K562 (cell line): ENCODE measurements around the gene PALM3. TPM values are rescaled to one million over a fixed set of nuclear protein-coding genes. Genes with fewer than 3 reads are reported as not detected.
A peak's percentile ranks its signal among the peaks of the same experiment; 100 is the strongest.

Experiments used
- DDX20 ChIP-seq: fragments of 450-650 bp; IDR thresholded peaks from 2 replicates; pipeline ENCODE4 v1.6.1; 2016; ENCODE audit warnings: missing genetic modification characterization, low read depth, mild to moderate bottlenecking, missing compliant biosample characterization, moderate library complexity
- KDM1A ChIP-seq, 2 experiments: fragments of 450-650 bp; IDR thresholded peaks; 2 replicates each; pipeline ENCODE4 v1.6.1; 2016; ENCODE audit warnings: mild to moderate bottlenecking in 2 of 2
- NFATC3 ChIP-seq: fragments of 450-650 bp; IDR thresholded peaks from 2 replicates; pipeline ENCODE4 v1.6.1; 2017; ENCODE audit warnings: mild to moderate bottlenecking
- ZNF507 ChIP-seq: conservative IDR thresholded peaks from 2 replicates; pipeline ENCODE4 v1.6.1; 2017; ENCODE audit warnings: missing genetic modification characterization, missing compliant biosample characterization
- polyA plus RNA-seq, 8 experiments: library from polyadenylated mRNA; depleted of rRNA in 4 of 8; stranded (reverse) in 5 of 8; unstranded in 3 of 8; fragments of >200 nt; fragmentation: Nextera tagmentation in 2 of 8; fragmentation: Illumina TruSeq in 1 of 8; extraction: Ambion mirVana in 2 of 8; extraction: Trizol in 1 of 8; gene quantifications; 2 replicates each; pipeline versions ENCODE4 v1.2.1 to v1.2.3, GENCODE V29; 2011 to 2014; ENCODE audit warnings: inconsistent platforms in 1 of 8, missing spikeins in 1 of 8
- total RNA-seq, 7 experiments: library from RNA; depleted of rRNA in 6 of 7; stranded (reverse); fragments of >200 nt in 6 of 7; fragmentation: Illumina TruSeq in 2 of 7; extraction: Trizol in 2 of 7; gene quantifications; 2 replicates each; pipeline versions ENCODE4 v1.2.1 to v1.2.3, GENCODE V29; 2011 to 2021; ENCODE audit warnings: low replicate concordance in 1 of 7
- TF ChIP-seq, protein P1 (sequence below): fragments of 200-600 bp; sonication (generic); IDR thresholded peaks from one replicate; pipeline ENCODE4 v1.6.1; 2012; ENCODE audit warnings: mild to moderate bottlenecking, low read depth, low read length, inconsistent platforms
- TF ChIP-seq, protein P2 (sequence below): fragments of 450-650 bp; IDR thresholded peaks from 2 replicates; pipeline ENCODE4 v1.6.1; 2016; ENCODE audit warnings: low read depth

PALM3 gene
- total and polyA plus RNA-seq, 9 of the 15 experiments (the other 6 are each of a cell fraction or from before 2014, with no cell fraction given): 0.07 to 9.3 (median 3.3) TPM

DNA sequence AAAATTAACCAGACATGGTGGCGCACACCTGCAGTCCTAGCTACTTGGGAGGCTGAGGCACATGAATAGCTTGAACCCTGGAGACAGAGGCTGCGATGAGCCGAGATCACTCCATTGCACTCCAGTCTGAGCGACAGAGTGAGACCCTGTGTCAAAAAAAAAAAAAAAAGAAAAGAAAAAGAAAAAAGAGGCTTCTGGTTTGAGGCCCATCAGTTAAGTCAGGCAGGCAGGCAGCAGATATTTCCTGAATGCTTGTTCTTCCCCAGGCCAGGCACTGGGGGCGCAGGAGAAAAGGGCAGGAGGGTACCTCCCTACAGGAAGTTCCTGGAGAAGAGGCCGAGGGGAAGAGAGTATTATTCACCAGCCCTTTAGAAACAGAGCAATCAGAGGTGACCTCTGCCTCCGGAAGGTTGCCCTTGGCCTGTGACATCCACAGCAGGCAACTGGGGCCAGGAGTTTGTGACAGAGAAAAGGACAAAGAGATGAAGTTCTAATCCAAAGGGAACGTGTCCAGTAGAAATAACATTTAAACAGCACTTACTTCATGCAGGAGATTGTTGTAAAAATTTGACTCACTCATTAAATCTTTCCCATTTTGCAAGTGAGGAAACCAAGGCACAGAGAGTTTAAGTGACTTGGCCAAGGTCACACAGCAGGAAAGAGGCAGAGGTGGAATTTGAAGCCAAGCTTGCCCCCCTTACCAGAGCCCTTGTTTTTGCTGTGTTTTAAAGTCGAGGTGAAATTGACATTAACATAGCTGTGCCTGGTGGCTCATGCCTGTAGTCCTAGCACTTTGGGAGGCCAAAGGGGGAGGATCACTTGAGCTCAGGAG lies 38.3 kb downstream of the PALM3 start (continued):
- TF ChIP-seq, protein P1, sequence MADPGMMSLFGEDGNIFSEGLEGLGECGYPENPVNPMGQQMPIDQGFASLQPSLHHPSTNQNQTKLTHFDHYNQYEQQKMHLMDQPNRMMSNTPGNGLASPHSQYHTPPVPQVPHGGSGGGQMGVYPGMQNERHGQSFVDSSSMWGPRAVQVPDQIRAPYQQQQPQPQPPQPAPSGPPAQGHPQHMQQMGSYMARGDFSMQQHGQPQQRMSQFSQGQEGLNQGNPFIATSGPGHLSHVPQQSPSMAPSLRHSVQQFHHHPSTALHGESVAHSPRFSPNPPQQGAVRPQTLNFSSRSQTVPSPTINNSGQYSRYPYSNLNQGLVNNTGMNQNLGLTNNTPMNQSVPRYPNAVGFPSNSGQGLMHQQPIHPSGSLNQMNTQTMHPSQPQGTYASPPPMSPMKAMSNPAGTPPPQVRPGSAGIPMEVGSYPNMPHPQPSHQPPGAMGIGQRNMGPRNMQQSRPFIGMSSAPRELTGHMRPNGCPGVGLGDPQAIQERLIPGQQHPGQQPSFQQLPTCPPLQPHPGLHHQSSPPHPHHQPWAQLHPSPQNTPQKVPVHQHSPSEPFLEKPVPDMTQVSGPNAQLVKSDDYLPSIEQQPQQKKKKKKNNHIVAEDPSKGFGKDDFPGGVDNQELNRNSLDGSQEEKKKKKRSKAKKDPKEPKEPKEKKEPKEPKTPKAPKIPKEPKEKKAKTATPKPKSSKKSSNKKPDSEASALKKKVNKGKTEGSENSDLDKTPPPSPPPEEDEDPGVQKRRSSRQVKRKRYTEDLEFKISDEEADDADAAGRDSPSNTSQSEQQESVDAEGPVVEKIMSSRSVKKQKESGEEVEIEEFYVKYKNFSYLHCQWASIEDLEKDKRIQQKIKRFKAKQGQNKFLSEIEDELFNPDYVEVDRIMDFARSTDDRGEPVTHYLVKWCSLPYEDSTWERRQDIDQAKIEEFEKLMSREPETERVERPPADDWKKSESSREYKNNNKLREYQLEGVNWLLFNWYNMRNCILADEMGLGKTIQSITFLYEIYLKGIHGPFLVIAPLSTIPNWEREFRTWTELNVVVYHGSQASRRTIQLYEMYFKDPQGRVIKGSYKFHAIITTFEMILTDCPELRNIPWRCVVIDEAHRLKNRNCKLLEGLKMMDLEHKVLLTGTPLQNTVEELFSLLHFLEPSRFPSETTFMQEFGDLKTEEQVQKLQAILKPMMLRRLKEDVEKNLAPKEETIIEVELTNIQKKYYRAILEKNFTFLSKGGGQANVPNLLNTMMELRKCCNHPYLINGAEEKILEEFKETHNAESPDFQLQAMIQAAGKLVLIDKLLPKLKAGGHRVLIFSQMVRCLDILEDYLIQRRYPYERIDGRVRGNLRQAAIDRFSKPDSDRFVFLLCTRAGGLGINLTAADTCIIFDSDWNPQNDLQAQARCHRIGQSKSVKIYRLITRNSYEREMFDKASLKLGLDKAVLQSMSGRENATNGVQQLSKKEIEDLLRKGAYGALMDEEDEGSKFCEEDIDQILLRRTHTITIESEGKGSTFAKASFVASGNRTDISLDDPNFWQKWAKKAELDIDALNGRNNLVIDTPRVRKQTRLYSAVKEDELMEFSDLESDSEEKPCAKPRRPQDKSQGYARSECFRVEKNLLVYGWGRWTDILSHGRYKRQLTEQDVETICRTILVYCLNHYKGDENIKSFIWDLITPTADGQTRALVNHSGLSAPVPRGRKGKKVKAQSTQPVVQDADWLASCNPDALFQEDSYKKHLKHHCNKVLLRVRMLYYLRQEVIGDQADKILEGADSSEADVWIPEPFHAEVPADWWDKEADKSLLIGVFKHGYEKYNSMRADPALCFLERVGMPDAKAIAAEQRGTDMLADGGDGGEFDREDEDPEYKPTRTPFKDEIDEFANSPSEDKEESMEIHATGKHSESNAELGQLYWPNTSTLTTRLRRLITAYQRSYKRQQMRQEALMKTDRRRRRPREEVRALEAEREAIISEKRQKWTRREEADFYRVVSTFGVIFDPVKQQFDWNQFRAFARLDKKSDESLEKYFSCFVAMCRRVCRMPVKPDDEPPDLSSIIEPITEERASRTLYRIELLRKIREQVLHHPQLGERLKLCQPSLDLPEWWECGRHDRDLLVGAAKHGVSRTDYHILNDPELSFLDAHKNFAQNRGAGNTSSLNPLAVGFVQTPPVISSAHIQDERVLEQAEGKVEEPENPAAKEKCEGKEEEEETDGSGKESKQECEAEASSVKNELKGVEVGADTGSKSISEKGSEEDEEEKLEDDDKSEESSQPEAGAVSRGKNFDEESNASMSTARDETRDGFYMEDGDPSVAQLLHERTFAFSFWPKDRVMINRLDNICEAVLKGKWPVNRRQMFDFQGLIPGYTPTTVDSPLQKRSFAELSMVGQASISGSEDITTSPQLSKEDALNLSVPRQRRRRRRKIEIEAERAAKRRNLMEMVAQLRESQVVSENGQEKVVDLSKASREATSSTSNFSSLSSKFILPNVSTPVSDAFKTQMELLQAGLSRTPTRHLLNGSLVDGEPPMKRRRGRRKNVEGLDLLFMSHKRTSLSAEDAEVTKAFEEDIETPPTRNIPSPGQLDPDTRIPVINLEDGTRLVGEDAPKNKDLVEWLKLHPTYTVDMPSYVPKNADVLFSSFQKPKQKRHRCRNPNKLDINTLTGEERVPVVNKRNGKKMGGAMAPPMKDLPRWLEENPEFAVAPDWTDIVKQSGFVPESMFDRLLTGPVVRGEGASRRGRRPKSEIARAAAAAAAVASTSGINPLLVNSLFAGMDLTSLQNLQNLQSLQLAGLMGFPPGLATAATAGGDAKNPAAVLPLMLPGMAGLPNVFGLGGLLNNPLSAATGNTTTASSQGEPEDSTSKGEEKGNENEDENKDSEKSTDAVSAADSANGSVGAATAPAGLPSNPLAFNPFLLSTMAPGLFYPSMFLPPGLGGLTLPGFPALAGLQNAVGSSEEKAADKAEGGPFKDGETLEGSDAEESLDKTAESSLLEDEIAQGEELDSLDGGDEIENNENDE: no peak
- TF ChIP-seq DDX20 (no peak), ZNF507 (tag) (no peak), NFATC3 (no peak), KDM1A (IDR thresholded peaks at IDR 0.05) (peak; percentile 74 to 77; a peak in 3 of 4 replicates)
- TF ChIP-seq, protein P2, sequence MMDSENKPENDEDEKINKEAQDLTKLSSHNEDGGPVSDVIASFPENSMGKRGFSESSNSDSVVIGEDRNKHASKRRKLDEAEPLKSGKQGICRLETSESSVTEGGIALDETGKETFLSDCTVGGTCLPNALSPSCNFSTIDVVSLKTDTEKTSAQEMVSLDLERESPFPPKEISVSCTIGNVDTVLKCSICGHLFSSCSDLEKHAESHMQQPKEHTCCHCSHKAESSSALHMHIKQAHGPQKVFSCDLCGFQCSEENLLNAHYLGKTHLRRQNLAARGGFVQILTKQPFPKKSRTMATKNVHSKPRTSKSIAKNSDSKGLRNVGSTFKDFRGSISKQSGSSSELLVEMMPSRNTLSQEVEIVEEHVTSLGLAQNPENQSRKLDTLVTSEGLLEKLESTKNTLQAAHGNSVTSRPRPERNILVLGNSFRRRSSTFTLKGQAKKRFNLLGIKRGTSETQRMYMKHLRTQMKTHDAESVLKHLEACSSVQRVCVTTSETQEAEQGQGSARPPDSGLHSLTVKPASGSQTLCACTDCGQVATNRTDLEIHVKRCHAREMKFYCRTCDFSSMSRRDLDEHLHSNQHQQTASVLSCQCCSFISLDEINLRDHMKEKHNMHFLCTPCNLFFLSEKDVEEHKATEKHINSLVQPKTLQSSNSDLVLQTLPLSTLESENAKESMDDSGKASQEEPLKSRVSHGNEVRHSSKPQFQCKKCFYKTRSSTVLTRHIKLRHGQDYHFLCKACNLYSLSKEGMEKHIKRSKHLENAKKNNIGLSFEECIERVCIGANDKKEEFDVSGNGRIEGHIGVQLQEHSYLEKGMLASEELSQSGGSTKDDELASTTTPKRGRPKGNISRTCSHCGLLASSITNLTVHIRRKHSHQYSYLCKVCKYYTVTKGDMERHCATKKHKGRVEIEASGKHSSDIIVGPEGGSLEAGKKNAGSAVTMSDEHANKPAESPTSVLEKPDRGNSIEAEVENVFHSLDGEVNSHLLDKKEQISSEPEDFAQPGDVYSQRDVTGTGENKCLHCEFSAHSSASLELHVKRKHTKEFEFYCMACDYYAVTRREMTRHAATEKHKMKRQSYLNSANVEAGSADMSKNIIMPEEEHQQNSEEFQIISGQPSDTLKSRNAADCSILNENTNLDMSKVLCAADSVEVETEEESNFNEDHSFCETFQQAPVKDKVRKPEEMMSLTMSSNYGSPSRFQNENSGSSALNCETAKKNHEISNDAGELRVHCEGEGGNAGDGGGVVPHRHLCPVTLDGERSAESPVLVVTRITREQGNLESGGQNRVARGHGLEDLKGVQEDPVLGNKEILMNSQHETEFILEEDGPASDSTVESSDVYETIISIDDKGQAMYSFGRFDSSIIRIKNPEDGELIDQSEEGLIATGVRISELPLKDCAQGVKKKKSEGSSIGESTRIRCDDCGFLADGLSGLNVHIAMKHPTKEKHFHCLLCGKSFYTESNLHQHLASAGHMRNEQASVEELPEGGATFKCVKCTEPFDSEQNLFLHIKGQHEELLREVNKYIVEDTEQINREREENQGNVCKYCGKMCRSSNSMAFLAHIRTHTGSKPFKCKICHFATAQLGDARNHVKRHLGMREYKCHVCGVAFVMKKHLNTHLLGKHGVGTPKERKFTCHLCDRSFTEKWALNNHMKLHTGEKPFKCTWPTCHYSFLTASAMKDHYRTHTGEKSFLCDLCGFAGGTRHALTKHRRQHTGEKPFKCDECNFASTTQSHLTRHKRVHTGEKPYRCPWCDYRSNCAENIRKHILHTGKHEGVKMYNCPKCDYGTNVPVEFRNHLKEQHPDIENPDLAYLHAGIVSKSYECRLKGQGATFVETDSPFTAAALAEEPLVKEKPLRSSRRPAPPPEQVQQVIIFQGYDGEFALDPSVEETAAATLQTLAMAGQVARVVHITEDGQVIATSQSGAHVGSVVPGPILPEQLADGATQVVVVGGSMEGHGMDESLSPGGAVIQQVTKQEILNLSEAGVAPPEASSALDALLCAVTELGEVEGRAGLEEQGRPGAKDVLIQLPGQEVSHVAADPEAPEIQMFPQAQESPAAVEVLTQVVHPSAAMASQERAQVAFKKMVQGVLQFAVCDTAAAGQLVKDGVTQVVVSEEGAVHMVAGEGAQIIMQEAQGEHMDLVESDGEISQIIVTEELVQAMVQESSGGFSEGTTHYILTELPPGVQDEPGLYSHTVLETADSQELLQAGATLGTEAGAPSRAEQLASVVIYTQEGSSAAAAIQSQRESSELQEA: no peak
